ENCODE results near the gene SVEP1.

GRCh38 chr9:110615498-110615897 lies 36.0 kb upstream of the SVEP1 start:
- TF ChIP-seq CTCF (conservative IDR thresholded peaks at IDR 0.05; ENCODE audit: low read length), result no peak
- TF ChIP-seq EZH2phosphoT487 (IDR thresholded peaks at IDR 0.05; ENCODE audit: borderline replicate concordance, low read depth, low read length), result no peak
